ENCODE results near the gene TMEM132C.

DNA sequence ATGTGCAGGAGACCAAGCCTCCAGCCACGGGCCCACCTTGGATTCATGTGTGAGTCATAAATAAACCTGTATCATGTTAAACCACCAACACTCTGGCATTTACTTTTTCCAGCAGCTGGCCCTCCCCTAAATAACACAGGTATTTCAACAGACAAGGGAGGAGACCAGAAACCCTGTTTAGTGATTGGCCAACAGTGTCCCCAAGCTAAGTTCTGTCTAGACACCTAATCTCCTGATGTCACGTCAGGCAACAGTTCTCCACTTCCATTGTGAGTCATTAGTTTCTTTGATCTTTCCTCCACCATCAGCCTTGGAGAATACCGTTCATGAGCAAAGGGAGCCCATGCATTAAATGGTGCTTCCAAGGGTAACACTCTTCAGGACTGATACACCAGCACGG is 196.9 kb downstream of the TMEM132C start:
- TF ChIP-seq, protein P1, sequence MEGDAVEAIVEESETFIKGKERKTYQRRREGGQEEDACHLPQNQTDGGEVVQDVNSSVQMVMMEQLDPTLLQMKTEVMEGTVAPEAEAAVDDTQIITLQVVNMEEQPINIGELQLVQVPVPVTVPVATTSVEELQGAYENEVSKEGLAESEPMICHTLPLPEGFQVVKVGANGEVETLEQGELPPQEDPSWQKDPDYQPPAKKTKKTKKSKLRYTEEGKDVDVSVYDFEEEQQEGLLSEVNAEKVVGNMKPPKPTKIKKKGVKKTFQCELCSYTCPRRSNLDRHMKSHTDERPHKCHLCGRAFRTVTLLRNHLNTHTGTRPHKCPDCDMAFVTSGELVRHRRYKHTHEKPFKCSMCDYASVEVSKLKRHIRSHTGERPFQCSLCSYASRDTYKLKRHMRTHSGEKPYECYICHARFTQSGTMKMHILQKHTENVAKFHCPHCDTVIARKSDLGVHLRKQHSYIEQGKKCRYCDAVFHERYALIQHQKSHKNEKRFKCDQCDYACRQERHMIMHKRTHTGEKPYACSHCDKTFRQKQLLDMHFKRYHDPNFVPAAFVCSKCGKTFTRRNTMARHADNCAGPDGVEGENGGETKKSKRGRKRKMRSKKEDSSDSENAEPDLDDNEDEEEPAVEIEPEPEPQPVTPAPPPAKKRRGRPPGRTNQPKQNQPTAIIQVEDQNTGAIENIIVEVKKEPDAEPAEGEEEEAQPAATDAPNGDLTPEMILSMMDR (IDR thresholded peaks at IDR 0.05) = no peak
- TF ChIP-seq POLR2A (IDR thresholded peaks at IDR 0.05) (no peak), EP300 (IDR thresholded peaks at IDR 0.05) (no peak)
